ENCODE data around the gene DNAJC24.

Gene DNAJC24

GRCh38 chr11:31361743-31362142, 7.9 kb upstream of the DNAJC24 start:
- no peak for DNase-seq (ENCODE audit: low read depth)
- H3K4me3 ChIP-seq (ENCODE audit: control insufficient read depth, low read depth, low read length) = no peak overlapping the region
- no peak for TF ChIP-seq CTCF (IDR thresholded peaks at IDR 0.05; ENCODE audit: control insufficient read depth, insufficient read depth, low read depth, low read length, missing control alignments)

GRCh38 chr11:31366795-31367194, 2.9 kb upstream of the DNAJC24 start:
- no peak for TF ChIP-seq CTCF (IDR thresholded peaks at IDR 0.05; ENCODE audit: control insufficient read depth, insufficient read depth, low read depth, low read length, missing control alignments)
- H3K4me3 ChIP-seq (ENCODE audit: control insufficient read depth, low read depth, low read length) = no peak overlapping the region
- DNase-seq (ENCODE audit: low read depth) = no peak

- no peak for TF ChIP-seq CTCF (IDR thresholded peaks at IDR 0.05; ENCODE audit: control insufficient read depth, insufficient read depth, low read depth, low read length, missing control alignments)
- no peak for DNase-seq (ENCODE audit: low read depth)
- H3K4me3 ChIP-seq (ENCODE audit: control insufficient read depth, low read depth, low read length) = no peak overlapping the region
These were observed 6.2 kb downstream of the DNAJC24 start for GRCh38 chr11:31375879-31376278.

- no peak for DNase-seq (ENCODE audit: low read depth)
- H3K4me3 ChIP-seq (ENCODE audit: control insufficient read depth, low read depth, low read length) = no peak overlapping the region
- TF ChIP-seq CTCF (IDR thresholded peaks at IDR 0.05; ENCODE audit: control insufficient read depth, insufficient read depth, low read depth, low read length, missing control alignments) = no peak
These were observed 13.5 kb downstream of the DNAJC24 start for GRCh38 chr11:31383116-31383515.

GRCh38 chr11:31387379-31387778, 17.7 kb downstream of the DNAJC24 start:
- no peak for TF ChIP-seq CTCF (IDR thresholded peaks at IDR 0.05; ENCODE audit: control insufficient read depth, insufficient read depth, low read depth, low read length, missing control alignments)
- DNase-seq (ENCODE audit: low read depth) = peak; percentile 27
- no peak overlapping the region for H3K4me3 ChIP-seq (ENCODE audit: control insufficient read depth, low read depth, low read length)

- no peak for DNase-seq (ENCODE audit: low read depth)
- H3K4me3 ChIP-seq (ENCODE audit: control insufficient read depth, low read depth, low read length) = no peak overlapping the region
- peak; percentile 47 for TF ChIP-seq CTCF (IDR thresholded peaks at IDR 0.05; ENCODE audit: control insufficient read depth, insufficient read depth, low read depth, low read length, missing control alignments)
These were observed 27.7 kb downstream of the DNAJC24 start for GRCh38 chr11:31397239-31397834.

GRCh38 chr11:31404614-31405013, 35.0 kb downstream of the DNAJC24 start:
- TF ChIP-seq CTCF (IDR thresholded peaks at IDR 0.05; ENCODE audit: control insufficient read depth, insufficient read depth, low read depth, low read length, missing control alignments) = no peak

More at GRCh38 chr11:31404614-31405013, 35.0 kb downstream of the DNAJC24 start:
- no peak overlapping the region for H3K4me3 ChIP-seq (ENCODE audit: control insufficient read depth, low read depth, low read length)
- no peak for DNase-seq (ENCODE audit: low read depth)
